ENCODE data around the gene MCOLN1. TPM values are rescaled to one million over a fixed set of nuclear protein-coding genes. Genes with fewer than 3 reads are reported as not detected.

The MCOLN1 gene
- total and polyA plus RNA-seq, 9 of the 15 experiments (the other 6 are each of a cell fraction or from before 2014, with no cell fraction given) = 0.25 to 15.4 (median 7.1) TPM

- TF ChIP-seq ZNF431 (CRISPR knock-in tag; IDR thresholded peaks at IDR 0.05) (0 out of 2 replicates have a peak, but pooled peaks have one; percentile 49), RREB1 (CRISPR knock-in tag; IDR thresholded peaks at IDR 0.05) (no peak), PHB2 (IDR thresholded peaks at IDR 0.05; ENCODE audit: low read depth) (no peak), XRCC5 (IDR thresholded peaks at IDR 0.05; ENCODE audit: low read depth, low read length) (0 out of 2 replicates have a peak, but pooled peaks have one; percentile 48), ZNF197 (CRISPR knock-in tag; IDR thresholded peaks at IDR 0.05; ENCODE audit: low read depth) (peak; percentile 89), HMGXB4 (CRISPR knock-in tag; IDR thresholded peaks at IDR 0.05) (0 out of 2 replicates have a peak, but pooled peaks have one; percentile 9), ZNF24 (IDR thresholded peaks at IDR 0.05) (no peak), ZNF146 (CRISPR knock-in tag; IDR thresholded peaks at IDR 0.05; ENCODE audit: unreplicated experiment) (no peak), SP1 (CRISPR knock-in tag; IDR thresholded peaks at IDR 0.05) (peak; percentile 96), NR4A1 (CRISPR knock-in tag; IDR thresholded peaks at IDR 0.05) (no peak), NR4A1 (tag; IDR thresholded peaks at IDR 0.05) (no peak), ZBED1 (IDR thresholded peaks at IDR 0.05) (no peak)
- TF ChIP-seq, protein P1, sequence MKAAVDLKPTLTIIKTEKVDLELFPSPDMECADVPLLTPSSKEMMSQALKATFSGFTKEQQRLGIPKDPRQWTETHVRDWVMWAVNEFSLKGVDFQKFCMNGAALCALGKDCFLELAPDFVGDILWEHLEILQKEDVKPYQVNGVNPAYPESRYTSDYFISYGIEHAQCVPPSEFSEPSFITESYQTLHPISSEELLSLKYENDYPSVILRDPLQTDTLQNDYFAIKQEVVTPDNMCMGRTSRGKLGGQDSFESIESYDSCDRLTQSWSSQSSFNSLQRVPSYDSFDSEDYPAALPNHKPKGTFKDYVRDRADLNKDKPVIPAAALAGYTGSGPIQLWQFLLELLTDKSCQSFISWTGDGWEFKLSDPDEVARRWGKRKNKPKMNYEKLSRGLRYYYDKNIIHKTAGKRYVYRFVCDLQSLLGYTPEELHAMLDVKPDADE (conservative IDR thresholded peaks at IDR 0.05; ENCODE audit: control insufficient read depth, low read depth, low read length) = peak; percentile 100
- TF ChIP-seq, protein P2, sequence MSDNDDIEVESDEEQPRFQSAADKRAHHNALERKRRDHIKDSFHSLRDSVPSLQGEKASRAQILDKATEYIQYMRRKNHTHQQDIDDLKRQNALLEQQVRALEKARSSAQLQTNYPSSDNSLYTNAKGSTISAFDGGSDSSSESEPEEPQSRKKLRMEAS (CRISPR knock-in tag; IDR thresholded peaks at IDR 0.05) = peak; percentile 71
- TF ChIP-seq, protein P3, sequence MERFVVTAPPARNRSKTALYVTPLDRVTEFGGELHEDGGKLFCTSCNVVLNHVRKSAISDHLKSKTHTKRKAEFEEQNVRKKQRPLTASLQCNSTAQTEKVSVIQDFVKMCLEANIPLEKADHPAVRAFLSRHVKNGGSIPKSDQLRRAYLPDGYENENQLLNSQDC (CRISPR knock-in tag; IDR thresholded peaks at IDR 0.05) = no peak
- TF ChIP-seq, protein P4, sequence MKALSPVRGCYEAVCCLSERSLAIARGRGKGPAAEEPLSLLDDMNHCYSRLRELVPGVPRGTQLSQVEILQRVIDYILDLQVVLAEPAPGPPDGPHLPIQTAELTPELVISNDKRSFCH (CRISPR knock-in tag; IDR thresholded peaks at IDR 0.05) = no peak
- TF ChIP-seq, protein P4 (tag; IDR thresholded peaks at IDR 0.05) = peak; percentile 67; the same call in 1 of the 2 replicates
Observed at GRCh38 chr19:7535047-7535997, 12.9 kb downstream of the MCOLN1 start, which contains the start of gene PNPLA6 (continued).

All from K562 (cell line).